ENCODE measurements around the gene USP13. TPM values are rescaled to one million over a fixed set of nuclear protein-coding genes. Genes with fewer than 3 reads are reported as not detected.

Gene USP13
- total RNA-seq, 4 donors from 2014 or later: 117 to 453 (median 249) TPM

DNA sequence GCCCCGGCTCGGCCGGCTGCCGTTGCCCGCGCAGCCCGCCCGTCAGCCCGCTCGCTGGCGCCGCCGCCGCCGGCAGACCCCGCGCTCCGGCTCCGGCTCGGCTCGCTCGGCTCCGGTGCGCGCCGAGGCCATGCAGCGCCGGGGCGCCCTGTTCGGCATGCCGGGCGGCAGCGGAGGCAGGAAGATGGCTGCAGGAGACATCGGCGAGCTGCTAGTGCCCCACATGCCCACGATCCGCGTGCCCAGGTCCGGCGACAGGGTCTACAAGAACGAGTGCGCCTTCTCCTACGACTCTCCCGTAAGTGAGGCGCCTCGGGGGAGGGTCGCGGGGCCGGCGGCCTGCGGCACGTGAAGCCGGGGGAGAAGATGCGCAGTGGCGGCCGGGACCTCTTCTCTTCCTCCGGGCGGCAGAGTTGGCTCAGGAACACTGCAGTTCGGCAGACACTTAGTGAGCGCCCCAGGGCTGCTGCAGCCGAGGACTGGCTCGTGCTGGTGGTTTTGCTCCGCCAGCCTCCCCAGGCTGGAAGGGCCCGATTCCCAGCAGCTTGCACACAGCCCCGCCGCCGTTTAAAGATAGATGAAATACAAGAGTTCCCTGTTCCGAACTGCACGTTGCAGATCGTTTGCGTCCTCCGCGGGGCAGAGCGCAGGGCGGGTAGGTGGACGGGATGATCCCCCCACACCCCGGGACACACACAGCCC is 407 bp downstream of the USP13 start:
- Histone ChIP-seq H3K4me1 (peaks cover 22 to 25% of the 10 kb centered on the region in 2 donors), H3K27me3 (no peaks in the 10 kb centered on the region), H3K9me3 (no peaks in the 10 kb centered on the region), H3K4me3 (peak overlapping the region; percentile 77 to 98 (median 87)), H3K36me3 (no peaks in the 10 kb centered on the region), H3K27ac (peak overlapping the region; percentile 90 to 98 (median 96))
- peak; percentile 65 to 69 for ATAC-seq
- intact Hi-C loops (cut with DNase I; ENCODE audit: low total_unique reads) (loop anchor here (2.0 to 10.0 kb wide), 3 partner anchors 48 to 152 kb away; partner anchors contain the start of genes MRPL47 and NDUFB5), in situ Hi-C loops (cut with MboI; ENCODE audit: low sequenced_read_pairs in 4 of 4) (loop anchor here in 1 of 4 donors (10.0 kb wide), 1 partner anchor 92 kb away; no protein-coding TSS in a partner anchor)
- DNase-seq: peak; percentile 78 to 87
- TF ChIP-seq, protein P1, sequence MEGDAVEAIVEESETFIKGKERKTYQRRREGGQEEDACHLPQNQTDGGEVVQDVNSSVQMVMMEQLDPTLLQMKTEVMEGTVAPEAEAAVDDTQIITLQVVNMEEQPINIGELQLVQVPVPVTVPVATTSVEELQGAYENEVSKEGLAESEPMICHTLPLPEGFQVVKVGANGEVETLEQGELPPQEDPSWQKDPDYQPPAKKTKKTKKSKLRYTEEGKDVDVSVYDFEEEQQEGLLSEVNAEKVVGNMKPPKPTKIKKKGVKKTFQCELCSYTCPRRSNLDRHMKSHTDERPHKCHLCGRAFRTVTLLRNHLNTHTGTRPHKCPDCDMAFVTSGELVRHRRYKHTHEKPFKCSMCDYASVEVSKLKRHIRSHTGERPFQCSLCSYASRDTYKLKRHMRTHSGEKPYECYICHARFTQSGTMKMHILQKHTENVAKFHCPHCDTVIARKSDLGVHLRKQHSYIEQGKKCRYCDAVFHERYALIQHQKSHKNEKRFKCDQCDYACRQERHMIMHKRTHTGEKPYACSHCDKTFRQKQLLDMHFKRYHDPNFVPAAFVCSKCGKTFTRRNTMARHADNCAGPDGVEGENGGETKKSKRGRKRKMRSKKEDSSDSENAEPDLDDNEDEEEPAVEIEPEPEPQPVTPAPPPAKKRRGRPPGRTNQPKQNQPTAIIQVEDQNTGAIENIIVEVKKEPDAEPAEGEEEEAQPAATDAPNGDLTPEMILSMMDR (IDR thresholded peaks at IDR 0.05 in 4 of 5, conservative IDR thresholded peaks at IDR 0.05 in 1 of 5): no peak
- peak; percentile 52 to 58 for TF ChIP-seq POLR2A (IDR thresholded peaks at IDR 0.05)

DNA sequence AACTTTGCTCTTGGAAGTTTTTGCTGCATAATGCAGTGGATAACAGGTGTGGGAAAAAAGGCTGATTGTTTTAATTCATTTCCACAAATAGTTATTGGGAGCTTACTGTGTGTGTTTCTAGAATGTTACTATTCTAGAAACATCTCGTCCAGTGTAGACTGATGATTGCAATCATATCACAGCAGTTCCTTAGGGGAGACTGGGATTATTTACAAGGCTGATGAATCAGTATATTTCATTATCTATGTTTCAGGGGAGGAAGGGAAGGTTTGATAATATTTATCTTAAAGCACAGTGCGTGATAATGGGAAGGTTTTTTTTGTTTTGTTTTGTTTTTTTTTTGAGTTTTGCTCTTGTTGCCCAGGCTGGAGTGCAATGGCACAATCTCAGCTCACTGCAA is 2.4 kb downstream of the USP13 start:
- Histone ChIP-seq H3K4me3 (peak overlapping the region; percentile 77 to 98 (median 87)), H3K4me1 (peaks cover 41 to 45% of the 10 kb centered on the region in 2 donors)
- intact Hi-C loops (cut with DNase I; ENCODE audit: low total_unique reads): loop anchor here (10.0 kb wide), 1 partner anchor 150 kb away; no protein-coding TSS in a partner anchor

GRCh38 chr3:179658606-179659005 is 5.8 kb downstream of the USP13 start:
- no peak for TF ChIP-seq POLR2A (IDR thresholded peaks at IDR 0.05)
- TF ChIP-seq, protein P1 (IDR thresholded peaks at IDR 0.05 in 4 of 5, conservative IDR thresholded peaks at IDR 0.05 in 1 of 5): no peak
- Histone ChIP-seq H3K36me3 (no peaks in the 10 kb centered on the region), H3K27ac (peak overlapping the region; percentile 90 to 98 (median 96)), H3K4me1 (peaks cover 75 to 78% of the 10 kb centered on the region in 2 donors), H3K9me3 (no peaks in the 10 kb centered on the region), H3K27me3 (no peaks in the 10 kb centered on the region), H3K4me3 (no peak overlapping the region)
- in situ Hi-C loops (cut with MboI; ENCODE audit: low sequenced_read_pairs in 4 of 4): loop anchor here in 1 of 4 donors (10.0 kb wide), 1 partner anchor 86 kb away; no protein-coding TSS in a partner anchor
- ATAC-seq: no peak
- intact Hi-C loops (cut with DNase I; ENCODE audit: low total_unique reads): loop anchor here (10.0 kb wide), 1 partner anchor 146 kb away; no protein-coding TSS in a partner anchor
- no peak for DNase-seq

More for the DNA sequence above, 2.4 kb downstream of the USP13 start:
- no peak for TF ChIP-seq POLR2A (IDR thresholded peaks at IDR 0.05)
- TF ChIP-seq, protein P1 (IDR thresholded peaks at IDR 0.05 in 4 of 5, conservative IDR thresholded peaks at IDR 0.05 in 1 of 5): no peak
- no peaks in the 10 kb centered on the region for H3K9me3 ChIP-seq
- H3K36me3 ChIP-seq: no peaks in the 10 kb centered on the region
- ATAC-seq (no peak), DNase-seq (no peak)
- H3K27ac ChIP-seq: peak overlapping the region; percentile 90 to 98 (median 96)
- in situ Hi-C loops (cut with MboI; ENCODE audit: low sequenced_read_pairs in 4 of 4): loop anchor here in 1 of 4 donors (10.0 kb wide), 1 partner anchor 90 kb away; no protein-coding TSS in a partner anchor
- no peaks in the 10 kb centered on the region for H3K27me3 ChIP-seq

- Histone ChIP-seq H3K27ac (peak overlapping the region; percentile 86 to 98 (median 94)), H3K4me1 (peaks cover 90 to 93% of the 10 kb centered on the region in 2 donors)
Measured at GRCh38 chr3:179660872-179661271, 8.0 kb downstream of the USP13 start.

More at GRCh38 chr3:179660872-179661271, 8.0 kb downstream of the USP13 start:
- in situ Hi-C loops (cut with MboI; ENCODE audit: low sequenced_read_pairs in 4 of 4): no loop called here
- no peaks in the 10 kb centered on the region for H3K9me3 ChIP-seq
- intact Hi-C loops (cut with DNase I; ENCODE audit: low total_unique reads): no loop called here
- H3K36me3 ChIP-seq: no peaks in the 10 kb centered on the region
- DNase-seq (no peak), ATAC-seq (no peak)
- no peak for TF ChIP-seq POLR2A (IDR thresholded peaks at IDR 0.05)
- TF ChIP-seq, protein P1 (IDR thresholded peaks at IDR 0.05 in 4 of 5, conservative IDR thresholded peaks at IDR 0.05 in 1 of 5): no peak
- H3K27me3 ChIP-seq: no peaks in the 10 kb centered on the region
- no peak overlapping the region for H3K4me3 ChIP-seq
